GM18505 (cell line): ENCODE data around the gene MPLKIP.

ENCODE experiments used
- ATAC-seq: cut with Tn5 transposase; IDR thresholded peaks from one replicate; pipeline ENCODE4 v1.9.1; 2021; ENCODE audit not compliant: unreplicated experiment
- POLR2A ChIP-seq: IDR thresholded peaks from 4 replicates; pipeline ENCODE4 v1.6.1; 2011; ENCODE audit warnings: borderline replicate concordance; ENCODE audit not compliant: insufficient read depth, insufficient read length; ENCODE audit errors: extremely low read depth

The MPLKIP gene

DNA sequence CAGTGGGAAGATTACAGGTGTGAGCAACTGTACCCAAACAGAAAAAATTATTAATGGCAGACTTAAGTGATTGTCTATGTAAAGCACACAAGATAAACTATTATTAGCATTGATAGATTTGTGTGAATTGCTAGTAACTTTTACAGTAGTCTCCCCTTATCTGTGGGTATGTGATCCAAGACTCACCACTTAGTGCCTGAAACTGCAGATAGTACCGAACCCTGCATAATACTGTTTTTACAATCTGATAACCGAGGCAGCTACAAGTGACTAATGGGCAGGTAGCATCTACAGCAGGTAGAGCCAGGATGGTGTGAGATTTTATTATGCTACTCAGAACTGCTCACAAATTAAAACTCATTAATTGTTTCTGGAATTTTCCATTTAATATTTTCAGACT is 31.5 kb downstream of the MPLKIP start:
- ATAC-seq, result no peak
- TF ChIP-seq POLR2A, result no peak

DNA sequence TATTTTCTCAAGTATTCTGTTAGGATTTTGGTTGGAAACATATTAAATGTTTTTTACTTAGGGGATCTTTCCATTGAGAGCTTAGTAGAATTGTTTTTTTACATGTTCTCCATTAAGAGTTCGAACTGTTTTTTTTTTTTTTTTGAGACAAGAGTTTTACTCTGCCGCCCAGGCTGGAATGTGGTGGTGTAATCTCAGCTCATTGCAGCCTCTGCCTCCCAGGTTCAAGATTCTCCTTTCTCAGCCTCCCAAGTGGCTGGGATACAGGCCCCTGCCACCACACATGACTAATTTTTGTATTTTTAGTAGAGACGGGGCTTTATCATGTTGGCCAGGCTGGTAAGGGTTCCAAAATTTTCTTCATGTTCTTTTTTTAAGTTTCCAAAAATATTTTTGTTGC is 33.2 kb downstream of the MPLKIP start:
- ATAC-seq, result no peak
- TF ChIP-seq POLR2A, result no peak

DNA sequence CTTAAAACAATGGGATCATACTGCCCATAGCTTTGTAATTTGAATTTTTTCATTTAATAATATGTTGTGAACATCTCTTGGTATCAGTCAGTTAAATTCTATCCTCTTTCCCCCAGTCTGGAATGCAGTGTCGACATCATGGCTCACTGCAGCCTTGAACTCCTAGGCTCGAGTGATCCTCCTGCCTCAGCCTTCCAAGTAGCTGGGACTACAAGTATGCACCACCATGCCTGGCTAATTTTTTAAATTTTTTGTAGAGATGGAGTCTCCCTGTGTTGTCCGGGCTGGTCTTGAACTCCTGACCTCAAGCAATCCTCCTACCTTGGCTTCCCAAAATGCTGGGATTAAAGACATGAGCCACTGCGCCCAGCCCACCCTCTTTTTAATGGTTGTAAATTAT is 34.6 kb downstream of the MPLKIP start:
- no peak for ATAC-seq
- no peak for TF ChIP-seq POLR2A

DNA sequence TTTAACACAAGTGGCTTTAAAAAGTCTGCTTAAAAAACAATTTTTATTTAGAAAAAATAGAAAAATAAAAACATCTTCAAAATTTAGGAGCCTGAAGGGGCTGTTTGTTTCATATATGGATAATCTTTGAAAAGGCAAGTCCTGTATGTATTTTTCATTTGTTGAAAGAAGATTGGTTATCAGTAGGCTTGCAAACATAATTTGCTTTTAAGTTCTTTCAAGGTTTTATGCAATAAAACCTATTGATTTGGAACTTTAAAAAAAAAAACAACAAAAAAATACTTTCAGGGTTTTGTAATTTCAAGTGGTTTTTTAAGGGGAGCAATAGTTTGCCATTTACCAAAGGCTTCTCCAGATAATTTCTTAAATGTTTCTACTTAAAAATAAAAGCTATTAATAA is 35.6 kb downstream of the MPLKIP start:
- no peak for ATAC-seq
- TF ChIP-seq POLR2A, result no peak

DNA sequence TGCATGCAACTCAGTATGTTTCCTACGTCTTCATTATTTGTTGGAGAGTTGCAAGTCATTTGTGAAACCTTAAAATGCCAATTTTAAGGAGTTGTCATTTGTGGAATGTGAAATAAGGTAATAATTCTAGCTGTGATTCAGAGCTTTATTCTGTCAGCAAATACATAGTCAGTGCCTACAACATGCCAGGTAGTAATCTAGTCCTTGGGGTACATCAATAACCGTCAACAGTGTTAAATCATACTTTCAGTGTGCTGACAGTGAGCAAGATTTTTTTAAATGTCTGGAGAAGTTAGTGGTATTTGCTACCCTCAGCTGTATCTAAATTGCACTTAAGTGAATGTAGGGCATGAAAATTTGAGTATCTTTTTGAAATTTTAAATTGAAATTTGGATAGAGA is 36.7 kb downstream of the MPLKIP start:
- TF ChIP-seq POLR2A, result no peak
- ATAC-seq, result no peak

DNA sequence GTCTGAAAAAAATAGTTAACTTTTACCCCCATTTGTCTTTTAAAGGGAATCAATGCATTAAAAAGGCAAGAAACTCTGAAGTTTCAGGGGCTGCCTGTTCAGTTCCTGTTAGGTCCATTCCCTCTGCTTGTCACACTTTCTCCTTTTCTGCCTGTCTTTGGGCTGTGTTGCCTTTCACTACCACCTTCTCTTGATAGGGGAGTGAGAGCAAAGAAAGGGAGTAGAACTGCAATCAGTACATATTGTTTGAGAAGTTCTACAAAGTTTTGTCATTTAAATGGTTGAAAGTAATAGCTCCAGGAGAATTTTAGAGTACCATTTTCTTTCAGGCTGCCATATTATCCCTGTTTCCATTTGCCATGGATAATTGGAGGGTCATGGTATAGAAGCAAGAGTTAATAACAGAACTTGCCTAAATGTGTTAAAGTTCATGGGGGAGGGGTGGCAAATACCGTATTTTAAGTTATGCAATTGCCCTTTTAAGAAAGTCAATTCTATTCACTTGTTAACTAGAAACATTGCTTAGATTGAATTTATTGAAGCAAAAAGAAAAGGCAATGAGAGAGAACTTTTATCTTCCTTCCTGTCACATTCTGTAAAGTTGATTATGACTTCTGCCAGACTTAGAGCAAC is 38.6 kb downstream of the MPLKIP start:
- TF ChIP-seq POLR2A, result no peak
- no peak for ATAC-seq

DNA sequence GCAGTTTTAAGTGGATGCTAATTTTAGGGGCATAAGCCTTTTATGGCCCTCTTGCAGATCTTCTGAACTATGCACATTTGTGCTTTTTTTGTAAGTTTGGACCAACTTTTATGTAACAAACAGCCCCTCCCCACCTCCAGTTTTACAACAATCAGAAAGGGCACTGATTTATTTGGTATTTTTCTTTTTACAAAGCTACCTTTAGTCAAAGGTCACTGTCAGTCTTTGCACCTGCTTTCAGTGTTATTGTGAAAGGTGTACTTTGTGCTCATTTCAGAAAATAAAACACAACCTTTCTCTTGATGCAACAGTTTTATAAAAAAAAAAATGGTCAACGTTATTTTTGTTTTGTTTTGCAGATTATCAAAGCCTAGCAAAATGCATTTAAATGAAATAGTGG is 39.2 kb downstream of the MPLKIP start:
- TF ChIP-seq POLR2A, result no peak
- no peak for ATAC-seq

DNA sequence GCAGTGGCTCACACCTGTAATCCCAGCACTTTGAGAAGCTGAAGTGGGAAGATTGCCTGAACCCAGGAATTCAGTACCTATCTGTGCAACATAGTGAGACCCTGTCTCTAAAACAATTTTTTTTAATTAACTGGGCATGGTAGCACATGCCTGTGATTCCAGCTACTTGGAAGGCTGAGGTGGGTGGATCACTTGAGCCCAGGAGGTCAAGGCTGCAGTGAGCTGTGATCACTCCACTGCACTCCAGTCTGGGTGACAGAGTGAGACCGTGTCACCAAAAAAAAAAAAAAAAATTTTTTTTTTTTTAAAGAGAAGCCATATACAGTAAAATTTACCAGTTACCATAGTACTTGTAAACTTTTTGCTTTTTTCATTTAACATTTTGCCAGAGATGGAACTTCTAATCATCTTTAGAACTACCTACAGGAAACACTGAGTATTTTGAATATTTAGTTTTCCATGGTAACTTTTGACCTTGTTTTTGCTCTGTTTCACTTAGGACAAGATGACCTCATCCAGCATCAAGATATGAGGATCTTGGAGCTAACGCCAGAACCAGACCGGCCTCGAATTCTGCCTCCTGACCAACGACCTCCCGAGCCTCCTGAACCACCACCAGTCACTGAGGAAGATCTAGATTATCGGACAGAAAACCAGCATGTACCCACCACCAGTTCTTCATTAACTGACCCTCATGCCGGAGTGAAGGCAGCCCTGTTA is 40.6 kb downstream of the MPLKIP start:
- no peak for ATAC-seq
- TF ChIP-seq POLR2A, result no peak

DNA sequence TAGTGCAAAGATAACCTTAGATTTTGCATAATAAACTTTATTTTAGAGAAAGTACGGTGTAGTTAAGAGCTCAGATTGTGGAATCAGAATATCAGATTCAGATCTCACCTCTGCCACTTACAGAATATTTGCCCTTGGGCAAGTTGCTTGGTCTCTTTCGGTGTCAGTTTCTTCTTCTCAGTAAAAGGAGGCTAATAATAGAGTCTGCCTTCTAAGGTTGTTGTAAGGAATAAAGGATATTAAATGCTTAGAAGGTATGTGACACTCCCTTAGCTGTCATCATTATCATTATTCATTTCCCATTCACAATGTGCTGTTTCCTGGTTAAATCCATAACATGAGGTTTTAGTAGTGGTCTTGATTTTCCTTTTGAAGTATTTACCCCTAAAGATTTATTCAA is 42.2 kb downstream of the MPLKIP start:
- ATAC-seq, result no peak
- no peak for TF ChIP-seq POLR2A

DNA sequence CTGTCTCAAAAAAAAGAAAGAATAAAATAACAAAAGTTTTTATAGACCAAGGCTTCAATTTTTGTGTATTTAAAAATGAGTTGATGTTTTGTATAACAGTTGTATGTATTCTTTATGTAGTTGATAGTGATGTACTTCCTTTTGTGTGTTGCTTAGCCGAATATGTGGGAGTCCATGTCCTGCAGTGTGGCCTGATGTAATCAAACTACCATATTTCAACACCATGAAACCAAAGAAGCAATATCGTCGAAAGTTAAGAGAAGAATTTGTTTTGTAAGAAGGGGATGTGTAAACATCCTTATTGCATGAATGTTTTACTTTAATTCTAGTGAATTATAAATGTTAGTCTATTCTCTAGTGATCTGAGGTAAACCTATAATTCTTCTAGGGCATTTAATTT is 56.6 kb downstream of the MPLKIP start:
- ATAC-seq, result no peak
- TF ChIP-seq POLR2A, result no peak
